ENCODE data around the gene FAT1. TPM values are rescaled to one million over a fixed set of nuclear protein-coding genes. Genes with fewer than 3 reads are reported as not detected.

The FAT1 gene
- total and polyA plus RNA-seq, 9 of the 15 experiments (the other 6 are each of a cell fraction or from before 2014, with no cell fraction given): 6.0 to 38.4 (median 21.4) TPM

GRCh38 chr4:186743261-186743660 is 19.6 kb upstream of the FAT1 start (continued):
- no peak for TF ChIP-seq SRSF3 (IDR thresholded peaks at IDR 0.05; ENCODE audit: insufficient read depth, low read length)
- TF ChIP-seq ERF (CRISPR knock-in tag; IDR thresholded peaks at IDR 0.05): no peak
- no peak for TF ChIP-seq CHD2 (IDR thresholded peaks at IDR 0.05; ENCODE audit: low read depth, low read length)
- TF ChIP-seq HDAC2 (IDR thresholded peaks at IDR 0.05): no peak
- TF ChIP-seq CAMTA2 (CRISPR knock-in tag; conservative IDR thresholded peaks at IDR 0.05): no peak
- TF ChIP-seq, protein P1, sequence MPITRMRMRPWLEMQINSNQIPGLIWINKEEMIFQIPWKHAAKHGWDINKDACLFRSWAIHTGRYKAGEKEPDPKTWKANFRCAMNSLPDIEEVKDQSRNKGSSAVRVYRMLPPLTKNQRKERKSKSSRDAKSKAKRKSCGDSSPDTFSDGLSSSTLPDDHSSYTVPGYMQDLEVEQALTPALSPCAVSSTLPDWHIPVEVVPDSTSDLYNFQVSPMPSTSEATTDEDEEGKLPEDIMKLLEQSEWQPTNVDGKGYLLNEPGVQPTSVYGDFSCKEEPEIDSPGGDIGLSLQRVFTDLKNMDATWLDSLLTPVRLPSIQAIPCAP (CRISPR knock-in tag; IDR thresholded peaks at IDR 0.05; ENCODE audit: borderline replicate concordance): no peak
- TF ChIP-seq ZNF175 (CRISPR knock-in tag; IDR thresholded peaks at IDR 0.05; ENCODE audit: low read depth): no peak

- no peaks in the 10 kb centered on the region for H3K9me1 ChIP-seq (ENCODE audit: control insufficient read depth, insufficient read depth, low read length)
- no TSS peak for BruUV-seq (replicated peaks)
- in situ Hi-C loops (cut with MboI): no loop called here
- H3K9ac ChIP-seq (ENCODE audit: insufficient read depth in 1 of 2, low read depth in 2 of 2, low read length in 2 of 2): no peak overlapping the region
- H3K27me3 ChIP-seq (ENCODE audit: control insufficient read depth in 2 of 2, insufficient read depth in 2 of 2, low read length in 2 of 2): peaks cover 0 to 9% of the 10 kb centered on the region in 2 experiments; a peak in 1 of 5 replicates
- no peaks in the 10 kb centered on the region for H3K79me2 ChIP-seq (ENCODE audit: control insufficient read depth, insufficient read depth, low read length)
- intact Hi-C loops (cut with micrococcal nuclease): no loop called here
- ATAC-seq (no peak), FAIRE-seq (no peak), DNase-seq (ENCODE audit: extremely low read depth in 1 of 4, low spot score in 3 of 4) (no peak)
- peaks cover 0 to 10% of the 10 kb centered on the region in 2 experiments; a peak in 3 of 5 replicates for H3K4me1 ChIP-seq (replicated peaks in 1 of 2; ENCODE audit: control insufficient read depth in 2 of 2, insufficient read depth in 2 of 2, low read length in 2 of 2)
- H3K4me2 ChIP-seq (ENCODE audit: insufficient read depth, low read length): no peak overlapping the region
- CTCF ChIA-PET (ENCODE audit: low intra/inter-chr PET ratio): no interaction called here
- TF ChIP-seq ELF1 (tag; IDR thresholded peaks at IDR 0.05) (no peak), SNIP1 (IDR thresholded peaks at IDR 0.05; ENCODE audit: low read depth) (no peak), NFRKB (IDR thresholded peaks at IDR 0.05; ENCODE audit: low read depth) (no peak), CEBPG (CRISPR knock-in tag; IDR thresholded peaks at IDR 0.05) (no peak), CEBPG (tag; conservative IDR thresholded peaks at IDR 0.05 in 1 of 2, IDR thresholded peaks at IDR 0.05 in 1 of 2) (no peak), ETV1 (tag; conservative IDR thresholded peaks at IDR 0.05; ENCODE audit: low read depth) (no peak), NFIC (IDR thresholded peaks at IDR 0.05) (no peak)
- TF ChIP-seq, protein P2, sequence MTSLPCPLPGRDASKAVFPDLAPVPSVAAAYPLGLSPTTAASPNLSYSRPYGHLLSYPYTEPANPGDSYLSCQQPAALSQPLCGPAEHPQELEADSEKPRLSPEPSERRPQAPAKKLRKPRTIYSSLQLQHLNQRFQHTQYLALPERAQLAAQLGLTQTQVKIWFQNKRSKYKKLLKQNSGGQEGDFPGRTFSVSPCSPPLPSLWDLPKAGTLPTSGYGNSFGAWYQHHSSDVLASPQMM (CRISPR knock-in tag; IDR thresholded peaks at IDR 0.05): no peak
- H3K36me3 ChIP-seq (ENCODE audit: control insufficient read depth, insufficient read depth, low read length): no peaks in the 10 kb centered on the region
- POLR2A ChIA-PET: no interaction called here
- WGBS (ENCODE audit: insufficient coverage, low coverage, missing lambda C conversion rate): 19% methylated on average over 6 of the region's 6 CpGs
- H4K20me1 ChIP-seq (replicated peaks; ENCODE audit: control insufficient read depth, insufficient read depth, low read length): no peaks in the 10 kb centered on the region
- no peak overlapping the region for H3K27ac ChIP-seq (ENCODE audit: extremely low read depth, low read depth, low read length)
- no peaks in the 10 kb centered on the region for H3K9me3 ChIP-seq (replicated peaks; ENCODE audit: control insufficient read depth, insufficient read depth, low read depth, low read length)
- H3K4me3 ChIP-seq: no peak overlapping the region
- 0 out of 2 replicates have a peak overlapping the region, but pooled peaks have one; percentile 33 for H2AFZ ChIP-seq (ENCODE audit: low read depth, low read length)
Observed at GRCh38 chr4:186740822-186741221, 17.2 kb upstream of the FAT1 start.
